ENCODE data around the gene PTGER2.

Gene PTGER2

DNA sequence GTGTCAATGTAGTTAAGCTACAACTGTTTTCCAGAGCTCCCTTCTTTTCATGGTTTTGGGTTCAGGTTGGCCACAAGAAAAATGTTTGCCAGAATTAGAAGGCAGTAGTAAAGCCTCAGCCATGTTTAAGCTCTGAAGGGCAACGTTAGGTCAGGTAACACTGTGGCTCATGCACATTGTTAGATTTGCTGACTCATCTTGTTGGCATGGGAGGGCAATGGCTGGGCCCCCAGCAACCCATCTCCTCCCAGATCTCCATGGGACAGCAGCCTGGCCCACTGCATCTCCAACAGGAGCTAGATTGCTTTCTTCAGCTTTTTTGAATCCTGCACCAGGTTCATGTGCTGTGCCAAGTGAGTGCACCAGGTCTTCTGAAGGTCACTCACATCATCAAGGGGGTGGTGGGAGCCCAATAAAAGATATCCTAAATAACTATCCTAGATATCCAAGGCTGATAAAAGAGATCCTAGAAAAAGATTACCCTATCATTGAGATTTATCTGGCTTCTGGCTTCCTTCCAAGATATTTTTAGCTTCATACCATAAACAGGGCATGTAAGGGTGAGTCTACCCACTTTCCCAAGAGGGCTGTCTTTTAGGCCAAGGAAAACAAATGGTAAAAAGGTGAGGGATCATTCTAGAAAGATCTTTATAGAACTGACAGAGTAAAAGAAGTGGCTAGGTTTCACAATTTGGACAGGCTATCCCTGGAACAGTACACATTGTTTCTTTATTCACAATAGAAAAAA, 28.9 kb downstream of the PTGER2 start:
- no peak for ATAC-seq (ENCODE audit: insufficient read depth, low read depth)
- no peak overlapping the region for H3K4me2 ChIP-seq (ENCODE audit: insufficient read depth, low read length)
- no peak overlapping the region for H3K9ac ChIP-seq (ENCODE audit: low read depth, low read length)
- no peaks in the 10 kb centered on the region for H3K36me3 ChIP-seq (ENCODE audit: insufficient read depth, low read length)
- TF ChIP-seq, protein P1, sequence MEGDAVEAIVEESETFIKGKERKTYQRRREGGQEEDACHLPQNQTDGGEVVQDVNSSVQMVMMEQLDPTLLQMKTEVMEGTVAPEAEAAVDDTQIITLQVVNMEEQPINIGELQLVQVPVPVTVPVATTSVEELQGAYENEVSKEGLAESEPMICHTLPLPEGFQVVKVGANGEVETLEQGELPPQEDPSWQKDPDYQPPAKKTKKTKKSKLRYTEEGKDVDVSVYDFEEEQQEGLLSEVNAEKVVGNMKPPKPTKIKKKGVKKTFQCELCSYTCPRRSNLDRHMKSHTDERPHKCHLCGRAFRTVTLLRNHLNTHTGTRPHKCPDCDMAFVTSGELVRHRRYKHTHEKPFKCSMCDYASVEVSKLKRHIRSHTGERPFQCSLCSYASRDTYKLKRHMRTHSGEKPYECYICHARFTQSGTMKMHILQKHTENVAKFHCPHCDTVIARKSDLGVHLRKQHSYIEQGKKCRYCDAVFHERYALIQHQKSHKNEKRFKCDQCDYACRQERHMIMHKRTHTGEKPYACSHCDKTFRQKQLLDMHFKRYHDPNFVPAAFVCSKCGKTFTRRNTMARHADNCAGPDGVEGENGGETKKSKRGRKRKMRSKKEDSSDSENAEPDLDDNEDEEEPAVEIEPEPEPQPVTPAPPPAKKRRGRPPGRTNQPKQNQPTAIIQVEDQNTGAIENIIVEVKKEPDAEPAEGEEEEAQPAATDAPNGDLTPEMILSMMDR (IDR thresholded peaks at IDR 0.05; ENCODE audit: borderline replicate concordance, extremely low read depth, low read length, poor library complexity, severe bottlenecking) = no peak
- TF ChIP-seq EZH2 (IDR thresholded peaks at IDR 0.05; ENCODE audit: borderline replicate concordance, low read depth, low read length, severe bottlenecking) = no peak
- no peak overlapping the region for H2AFZ ChIP-seq (ENCODE audit: low read depth, low read length)
- no peaks in the 10 kb centered on the region for H3K27me3 ChIP-seq (ENCODE audit: insufficient read depth, low read length, poor library complexity)
- H3K27ac ChIP-seq (ENCODE audit: low read length) = peak overlapping the region; percentile 8; the same call in 1 of the 2 replicates
- H3K79me2 ChIP-seq (ENCODE audit: insufficient read depth, low read length) = no peaks in the 10 kb centered on the region
- no peaks in the 10 kb centered on the region for H4K20me1 ChIP-seq (ENCODE audit: insufficient read depth, low read length)
- H3K4me3 ChIP-seq (ENCODE audit: low read depth in 1 of 2, low read length in 2 of 2) = no peak overlapping the region
- peaks cover 2% of the 10 kb centered on the region; the same call in 1 of the 2 replicates for H3K4me1 ChIP-seq (ENCODE audit: insufficient read depth, low read length)
- no peaks in the 10 kb centered on the region for H3K9me3 ChIP-seq (ENCODE audit: insufficient read depth, low read length, severe bottlenecking)
- no peak for DNase-seq

DNA sequence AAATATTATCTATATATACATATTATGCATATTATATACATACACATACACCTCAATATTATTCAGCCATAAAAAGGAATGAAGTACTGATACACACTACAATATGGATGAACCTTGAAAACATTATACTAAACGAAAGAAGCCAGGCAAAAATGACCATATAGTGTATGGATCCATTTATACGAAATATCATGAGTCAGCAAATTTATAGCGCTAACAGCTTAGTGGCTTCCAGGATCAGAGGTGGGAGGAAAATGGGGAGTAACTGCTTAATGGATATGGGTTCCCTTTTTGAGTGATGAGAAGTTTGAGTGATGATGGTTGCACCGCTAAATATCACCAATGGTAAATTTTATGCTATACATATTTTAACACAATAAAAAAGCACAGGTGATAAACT, 32.7 kb downstream of the PTGER2 start:
- H4K20me1 ChIP-seq (ENCODE audit: insufficient read depth, low read length) = no peaks in the 10 kb centered on the region
- no peaks in the 10 kb centered on the region for H3K9me3 ChIP-seq (ENCODE audit: insufficient read depth, low read length, severe bottlenecking)
- H3K27ac ChIP-seq (ENCODE audit: low read length) = no peak overlapping the region
- no peaks in the 10 kb centered on the region for H3K36me3 ChIP-seq (ENCODE audit: insufficient read depth, low read length)
- H2AFZ ChIP-seq (ENCODE audit: low read depth, low read length) = no peak overlapping the region
- H3K4me2 ChIP-seq (ENCODE audit: insufficient read depth, low read length) = no peak overlapping the region
- H3K9ac ChIP-seq (ENCODE audit: low read depth, low read length) = no peak overlapping the region
- TF ChIP-seq, protein P1 (IDR thresholded peaks at IDR 0.05; ENCODE audit: borderline replicate concordance, extremely low read depth, low read length, poor library complexity, severe bottlenecking) = no peak
- TF ChIP-seq EZH2 (IDR thresholded peaks at IDR 0.05; ENCODE audit: borderline replicate concordance, low read depth, low read length, severe bottlenecking) = no peak
- no peak overlapping the region for H3K4me3 ChIP-seq (ENCODE audit: low read depth in 1 of 2, low read length in 2 of 2)
- H3K4me1 ChIP-seq (ENCODE audit: insufficient read depth, low read length) = peaks cover 28% of the 10 kb centered on the region
- ATAC-seq (ENCODE audit: insufficient read depth, low read depth) (no peak), DNase-seq (no peak)
- no peaks in the 10 kb centered on the region for H3K27me3 ChIP-seq (ENCODE audit: insufficient read depth, low read length, poor library complexity)
- H3K79me2 ChIP-seq (ENCODE audit: insufficient read depth, low read length) = no peaks in the 10 kb centered on the region

DNA sequence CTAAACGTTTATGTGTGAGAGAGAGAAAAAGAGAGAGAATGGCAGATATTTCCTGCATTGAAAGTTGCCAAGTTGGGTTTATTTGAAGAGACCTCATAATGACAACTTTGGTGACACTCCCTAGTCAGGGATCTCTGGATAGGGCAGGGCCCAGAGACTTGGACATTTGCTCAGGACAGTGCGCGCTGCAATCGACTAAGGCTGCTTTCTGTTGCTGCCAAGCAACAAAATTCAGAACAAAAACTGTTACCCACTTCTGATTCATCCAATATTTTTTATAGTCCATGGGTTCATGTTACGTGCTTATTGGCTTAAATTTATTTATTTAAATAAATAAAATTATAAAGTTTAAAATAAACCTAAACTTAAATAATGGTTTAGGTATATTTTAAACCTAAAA, 34.2 kb downstream of the PTGER2 start:
- Histone ChIP-seq H3K27me3 (ENCODE audit: insufficient read depth, low read length, poor library complexity) (no peaks in the 10 kb centered on the region), H3K4me3 (ENCODE audit: low read depth in 1 of 2, low read length in 2 of 2) (no peak overlapping the region), H3K4me1 (ENCODE audit: insufficient read depth, low read length) (peaks cover 43% of the 10 kb centered on the region), H4K20me1 (ENCODE audit: insufficient read depth, low read length) (no peaks in the 10 kb centered on the region), H2AFZ (ENCODE audit: low read depth, low read length) (no peak overlapping the region), H3K4me2 (ENCODE audit: insufficient read depth, low read length) (no peak overlapping the region), H3K36me3 (ENCODE audit: insufficient read depth, low read length) (no peaks in the 10 kb centered on the region), H3K27ac (ENCODE audit: low read length) (no peak overlapping the region), H3K9ac (ENCODE audit: low read depth, low read length) (no peak overlapping the region), H3K79me2 (ENCODE audit: insufficient read depth, low read length) (no peaks in the 10 kb centered on the region), H3K9me3 (ENCODE audit: insufficient read depth, low read length, severe bottlenecking) (no peaks in the 10 kb centered on the region)
- TF ChIP-seq, protein P1 (IDR thresholded peaks at IDR 0.05; ENCODE audit: borderline replicate concordance, extremely low read depth, low read length, poor library complexity, severe bottlenecking) = no peak
- no peak for TF ChIP-seq EZH2 (IDR thresholded peaks at IDR 0.05; ENCODE audit: borderline replicate concordance, low read depth, low read length, severe bottlenecking)
- ATAC-seq (ENCODE audit: insufficient read depth, low read depth) (no peak), DNase-seq (no peak)
